ENCODE results near the gene ZFR.
"Not testable (repeated sequence)": the region's sequence is repeated elsewhere in the genome, so short reads cannot be mapped to it uniquely, and the experiment has no call there.

Gene ZFR

GRCh38 chr5:32450952-32451351, 6.4 kb upstream of the ZFR start:
- no peak for DNase-seq

- no peak for DNase-seq
Observed at GRCh38 chr5:32449262-32449661, 4.7 kb upstream of the ZFR start.

- no peak for DNase-seq
Observed at GRCh38 chr5:32446630-32447029, 2.1 kb upstream of the ZFR start.

- DNase-seq, result no peak
Observed at GRCh38 chr5:32445831-32446614, 1.5 kb upstream of the ZFR start.

GRCh38 chr5:32445287-32445758, 783 bp upstream of the ZFR start:
- DNase-seq, result peak in 1 of 2 experiments; percentile 28

- DNase-seq, result peak; percentile 67 to 73
Observed at GRCh38 chr5:32443541-32444430, 754 bp downstream of the ZFR start.

GRCh38 chr5:32443145-32443540, 1.4 kb downstream of the ZFR start:
- DNase-seq, result peak in 1 of 2 experiments; percentile 68

GRCh38 chr5:32439086-32439642, 5.4 kb downstream of the ZFR start:
- DNase-seq, result no peak

GRCh38 chr5:32436553-32437242, 7.8 kb downstream of the ZFR start:
- no peak for DNase-seq

- DNase-seq, result no peak
Observed at GRCh38 chr5:32435383-32435782, 9.2 kb downstream of the ZFR start.

- no peak for DNase-seq
Observed at GRCh38 chr5:32434221-32434620, 10.3 kb downstream of the ZFR start.

- no peak for DNase-seq
Observed at GRCh38 chr5:32432633-32433032, 11.9 kb downstream of the ZFR start.

- DNase-seq, result not testable (repeated sequence)
Observed at GRCh38 chr5:32430825-32431224, 13.7 kb downstream of the ZFR start.

GRCh38 chr5:32428426-32428825, 16.1 kb downstream of the ZFR start:
- DNase-seq, result no peak

GRCh38 chr5:32426440-32427151, 17.9 kb downstream of the ZFR start:
- no peak for DNase-seq

GRCh38 chr5:32422697-32423096, 21.8 kb downstream of the ZFR start:
- no peak for DNase-seq

GRCh38 chr5:32421075-32421474, 23.5 kb downstream of the ZFR start:
- no peak for DNase-seq

GRCh38 chr5:32420506-32420905, 24.0 kb downstream of the ZFR start:
- DNase-seq, result no peak

- no peak for DNase-seq
Observed at GRCh38 chr5:32419791-32420190, 24.7 kb downstream of the ZFR start.

GRCh38 chr5:32413466-32414263, 30.9 kb downstream of the ZFR start:
- no peak for DNase-seq

- no peak for DNase-seq
Observed at GRCh38 chr5:32410630-32411029, 33.9 kb downstream of the ZFR start.
